CD4-positive, alpha-beta T cell (primary cell): ENCODE data around the gene CCDC9B. TPM values are rescaled to one million over a fixed set of nuclear protein-coding genes. Genes with fewer than 3 reads are reported as not detected.
A peak's percentile ranks its signal among the peaks of the same experiment; 100 is the strongest.

Source experiments
- ATAC-seq: fragments of 200-7000 bp; cut with Tn5 transposase; one replicate; pipeline ENCODE4 v1.10.0; 2022; ENCODE audit warnings: mild to moderate bottlenecking; ENCODE audit not compliant: poor library complexity
- CTCF ChIA-PET: fragments of 350-600 bp; sonication (Branson Sonifier 250); formaldehyde crosslinking; loops from one replicate; lab custom pipeline; 2021; ENCODE audit warnings: antibody characterized with exemption, inconsistent platforms; lab: Charles Lee
- POLR2A ChIA-PET: fragments of 350-600 bp; sonication (Branson Sonifier 250); formaldehyde crosslinking; loops from one replicate; lab custom pipeline; 2021; ENCODE audit warnings: antibody characterized with exemption, inconsistent platforms; lab: Charles Lee
- DNase-seq, 14 experiments: peaks; one replicate each; pipeline ENCODE4 v3.0.0-alpha.2; 2013 to 2020; ENCODE audit warnings: mixed read lengths in 2 of 14
- H3K27ac ChIP-seq, 2 donors: one replicate each; pipeline versions ENCODE4 v1.5.1 to v1.7.0; 2013; ENCODE audit warnings: low read length in 2 of 2, low read depth in 1 of 2, mild to moderate bottlenecking in 1 of 2
- H3K27me3 ChIP-seq, 2 experiments: 1 replicate in 1 of 2; 2 replicates in 1 of 2; pipeline versions ENCODE4 v1.6.1 to v1.7.0; 2013; ENCODE audit warnings: low read length in 2 of 2, control low read depth in 1 of 2, mild to moderate bottlenecking in 1 of 2, moderate library complexity in 1 of 2; ENCODE audit not compliant: insufficient read depth in 2 of 2, control insufficient read depth in 1 of 2
- H3K36me3 ChIP-seq: one replicate; pipeline ENCODE4 v1.6.1; 2013; ENCODE audit warnings: low read length, control low read depth; ENCODE audit not compliant: insufficient read depth
- H3K4me1 ChIP-seq: one replicate; pipeline ENCODE4 v1.6.1; 2013; ENCODE audit warnings: low read length, control low read depth; ENCODE audit not compliant: insufficient read depth
- H3K4me3 ChIP-seq: one replicate; pipeline ENCODE4 v1.5.1; 2013; ENCODE audit warnings: mild to moderate bottlenecking, low read length, moderate library complexity
- H3K9me3 ChIP-seq, 2 experiments: 1 replicate in 1 of 2; 2 replicates in 1 of 2; pipeline versions ENCODE4 v1.6.1 to v1.7.0; 2013; ENCODE audit warnings: low read length in 2 of 2, mild to moderate bottlenecking in 2 of 2, control low read depth in 1 of 2, moderate library complexity in 1 of 2; ENCODE audit not compliant: control insufficient read depth in 1 of 2, insufficient read depth in 1 of 2
- H3K27ac Mint-ChIP-seq: one replicate; pipeline ENCODE4 v1.8.0; 2020; ENCODE audit warnings: mixed read lengths
- H3K27me3 Mint-ChIP-seq: one replicate; pipeline ENCODE4 v1.8.0; 2021; ENCODE audit warnings: mixed read lengths
- H3K36me3 Mint-ChIP-seq: one replicate; pipeline ENCODE4 v1.8.0; 2021; ENCODE audit warnings: low read depth, mixed read lengths
- H3K4me1 Mint-ChIP-seq: one replicate; pipeline ENCODE4 v1.8.0; 2021; ENCODE audit warnings: low read depth, mixed read lengths
- H3K4me3 Mint-ChIP-seq: one replicate; pipeline ENCODE4 v1.8.0; 2020; ENCODE audit warnings: mild to moderate bottlenecking, mixed read lengths
- H3K9me3 Mint-ChIP-seq: one replicate; pipeline ENCODE4 v1.8.0; 2020; ENCODE audit warnings: mixed read lengths
- intact Hi-C, 2 experiments: fragments of 100-400 bp; cut with DNase I in 1 of 2; cut with micrococcal nuclease in 1 of 2; formaldehyde crosslinking; loops; one replicate each; pipeline versions ENCODE4 v1.15.1 to v1.9.0; 2023 to 2025; cut with DNase I, micrococcal nuclease
- total RNA-seq, 174 experiments: library from RNA in 2 of 174; stranded (reverse) in 2 of 174; gene quantifications; one replicate each; pipeline ENCODE4 v1.2.3 and lab custom pipeline; 2021 to 2026
- TF ChIP-seq, protein P1 (sequence below): fragments of 200-600 bp; IDR thresholded peaks from one replicate; pipeline ENCODE4 v1.8.0; 2022; ENCODE audit warnings: antibody characterized with exemption, mild to moderate bottlenecking

The CCDC9B gene
- total RNA-seq, 2 experiments from 2014 or later, result 1.0 to 1.5 TPM

GRCh38 chr15:40358471-40359353 lies 18.0 kb upstream of the CCDC9B start:
- intact Hi-C loops, result loop anchor here in 1 of 2 experiments (1.0 kb wide), 2 partner anchors 10 to 24 kb away; partner anchors contain the start of gene KNSTRN
- Mint-ChIP-seq H3K9me3 (no peaks in the 10 kb centered on the region), H3K27ac (no peak overlapping the region), H3K27me3 (no peaks in the 10 kb centered on the region), H3K4me3 (peak overlapping the region; percentile 80), H3K4me1 (peaks cover 14% of the 10 kb centered on the region), H3K36me3 (peaks cover 4% of the 10 kb centered on the region)
- TF ChIP-seq, protein P1, sequence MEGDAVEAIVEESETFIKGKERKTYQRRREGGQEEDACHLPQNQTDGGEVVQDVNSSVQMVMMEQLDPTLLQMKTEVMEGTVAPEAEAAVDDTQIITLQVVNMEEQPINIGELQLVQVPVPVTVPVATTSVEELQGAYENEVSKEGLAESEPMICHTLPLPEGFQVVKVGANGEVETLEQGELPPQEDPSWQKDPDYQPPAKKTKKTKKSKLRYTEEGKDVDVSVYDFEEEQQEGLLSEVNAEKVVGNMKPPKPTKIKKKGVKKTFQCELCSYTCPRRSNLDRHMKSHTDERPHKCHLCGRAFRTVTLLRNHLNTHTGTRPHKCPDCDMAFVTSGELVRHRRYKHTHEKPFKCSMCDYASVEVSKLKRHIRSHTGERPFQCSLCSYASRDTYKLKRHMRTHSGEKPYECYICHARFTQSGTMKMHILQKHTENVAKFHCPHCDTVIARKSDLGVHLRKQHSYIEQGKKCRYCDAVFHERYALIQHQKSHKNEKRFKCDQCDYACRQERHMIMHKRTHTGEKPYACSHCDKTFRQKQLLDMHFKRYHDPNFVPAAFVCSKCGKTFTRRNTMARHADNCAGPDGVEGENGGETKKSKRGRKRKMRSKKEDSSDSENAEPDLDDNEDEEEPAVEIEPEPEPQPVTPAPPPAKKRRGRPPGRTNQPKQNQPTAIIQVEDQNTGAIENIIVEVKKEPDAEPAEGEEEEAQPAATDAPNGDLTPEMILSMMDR, result no peak
- ATAC-seq, result peak; percentile 22
- Histone ChIP-seq H3K36me3 (no peaks in the 10 kb centered on the region), H3K9me3 (no peaks in the 10 kb centered on the region), H3K27me3 (no peaks in the 10 kb centered on the region), H3K27ac (no peak overlapping the region), H3K4me3 (peak overlapping the region; percentile 62), H3K4me1 (peaks cover 17% of the 10 kb centered on the region)
- peak in 6 of 14 experiments; percentile 19 to 52 (median 42) for DNase-seq
- ChIA-PET CTCF (interaction anchor here (3.1 kb wide), 1 partner anchor 14 kb away, joined by 9 read pairs; no protein-coding TSS in a partner anchor), POLR2A (interaction anchor here (1.1 to 1.8 kb wide), 2 partner anchors 24 to 51 kb away, joined by 3 to 9 read pairs; partner anchors contain the start of genes KNSTRN and PLCB2)

GRCh38 chr15:40357723-40358470 lies 17.2 kb upstream of the CCDC9B start, which contains the start of gene DISP2:
DISP2 (plus strand) TSS chr15:40358219; CDS start chr15:40358322, 103 bp downstream.
- ChIA-PET POLR2A (interaction anchor here (0.9 to 1.8 kb wide), 5 partner anchors 25 to 83 kb away, joined by 3 to 9 read pairs (median 3); partner anchors contain the start of genes BAHD1, INAFM2, KNSTRN and PLCB2), CTCF (interaction anchor here (0.8 to 3.1 kb wide), 4 partner anchors 10 to 37 kb away, joined by 3 to 9 read pairs (median 4); no protein-coding TSS in a partner anchor)
- H3K36me3 ChIP-seq, result no peaks in the 10 kb centered on the region
- Mint-ChIP-seq H3K9me3 (no peaks in the 10 kb centered on the region), H3K4me1 (peaks cover 14% of the 10 kb centered on the region), H3K27ac (no peak within 1 kb of the TSS), H3K36me3 (peaks cover 4% of the 10 kb centered on the region), H3K4me3 (peak within 1 kb of the TSS; percentile 80), H3K27me3 (no peaks in the 10 kb centered on the region)
- peak; percentile 77 to 96 (median 89) for DNase-seq
- peak; percentile 91 for ATAC-seq
- H3K27ac ChIP-seq, result no peak within 1 kb of the TSS
- H3K9me3 ChIP-seq, result no peaks in the 10 kb centered on the region
- H3K4me1 ChIP-seq, result peaks cover 17% of the 10 kb centered on the region
- H3K4me3 ChIP-seq, result peak within 1 kb of the TSS; percentile 67
- TF ChIP-seq, protein P1, result no peak
- H3K27me3 ChIP-seq, result no peaks in the 10 kb centered on the region
- intact Hi-C loops, result loop anchor here in 1 of 2 experiments (1.0 kb wide), 2 partner anchors 10 to 24 kb away; partner anchors contain the start of gene KNSTRN

GRCh38 chr15:40357246-40357645 lies 16.5 kb upstream of the CCDC9B start:
- intact Hi-C loops, result no loop called here
- Histone ChIP-seq H3K27me3 (no peaks in the 10 kb centered on the region), H3K36me3 (no peaks in the 10 kb centered on the region), H3K4me1 (peaks cover 17% of the 10 kb centered on the region), H3K9me3 (no peaks in the 10 kb centered on the region), H3K27ac (no peak overlapping the region), H3K4me3 (peak overlapping the region; percentile 67)
- DNase-seq, result no peak
- Mint-ChIP-seq H3K9me3 (no peaks in the 10 kb centered on the region), H3K4me1 (peaks cover 14% of the 10 kb centered on the region), H3K36me3 (no peaks in the 10 kb centered on the region), H3K4me3 (peak overlapping the region; percentile 56), H3K27ac (no peak overlapping the region), H3K27me3 (no peaks in the 10 kb centered on the region)
- TF ChIP-seq, protein P1, result no peak
- ChIA-PET POLR2A (interaction anchor here (0.9 to 1.8 kb wide), 5 partner anchors 26 to 83 kb away, joined by 3 to 9 read pairs (median 3); partner anchors contain the start of genes BAHD1, INAFM2, KNSTRN and PLCB2), CTCF (interaction anchor here (0.8 to 3.1 kb wide), 4 partner anchors 10 to 37 kb away, joined by 3 to 9 read pairs (median 4); no protein-coding TSS in a partner anchor)
- no peak for ATAC-seq
